ENCODE results near the gene BLOC1S3. TPM values are rescaled to one million over a fixed set of nuclear protein-coding genes. Genes with fewer than 3 reads are reported as not detected.

The BLOC1S3 gene
- total and polyA plus RNA-seq, 2 of the 13 experiments (the other 11 are each of a cell fraction or from before 2014, with no cell fraction given): 4.3 to 4.8 TPM

DNA sequence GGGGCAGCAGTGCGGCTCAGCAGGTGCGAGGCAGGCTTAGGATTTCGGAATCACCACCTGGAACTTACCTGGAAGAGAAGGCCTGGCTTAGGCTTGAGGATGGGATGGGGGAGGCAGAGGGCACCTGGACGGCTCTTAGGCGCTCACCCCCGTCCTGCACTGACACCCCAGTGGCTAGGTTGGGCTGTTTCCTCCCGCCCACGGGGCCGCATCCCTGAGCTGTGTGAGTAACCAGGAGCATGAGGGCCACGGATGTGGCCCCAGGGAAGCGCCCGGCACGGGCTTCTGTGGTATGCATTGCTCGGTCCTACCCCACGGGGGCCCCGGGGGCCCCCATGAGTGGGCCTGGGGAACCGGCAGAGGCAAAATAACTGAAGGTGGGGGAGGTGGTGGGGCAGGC, 15.4 kb upstream of the BLOC1S3 start:
- BruUV-seq (replicated peaks): no TSS peak

More for the DNA sequence above, 15.4 kb upstream of the BLOC1S3 start:
- no peak overlapping the region for H2AFZ ChIP-seq (ENCODE audit: low read length)
- peaks cover 91% of the 10 kb centered on the region for H3K4me1 ChIP-seq (ENCODE audit: insufficient read depth, low read length)
- no peaks in the 10 kb centered on the region for H3K36me3 ChIP-seq (replicated peaks in 1 of 2; ENCODE audit: control insufficient read depth in 1 of 2, insufficient read depth in 2 of 2, low read length in 2 of 2)
- POLR2A ChIA-PET: no interaction called here
- DNase-seq (ENCODE audit: low spot score) (no peak), ATAC-seq (no peak), FAIRE-seq (no peak)
- CTCF ChIA-PET (ENCODE audit: low intra/inter-chr PET ratio, low total read pairs): interaction anchor here (1.8 kb wide), 1 partner anchor 24 kb away, joined by 8 read pairs; no protein-coding TSS in a partner anchor
- H3K9ac ChIP-seq (ENCODE audit: insufficient read depth, low read depth, low read length): no peak overlapping the region
- no peak overlapping the region for H3K4me2 ChIP-seq (ENCODE audit: low read depth, low read length)
- H3K79me2 ChIP-seq (ENCODE audit: insufficient read depth, low read length): no peaks in the 10 kb centered on the region
- TF ChIP-seq, protein P1, sequence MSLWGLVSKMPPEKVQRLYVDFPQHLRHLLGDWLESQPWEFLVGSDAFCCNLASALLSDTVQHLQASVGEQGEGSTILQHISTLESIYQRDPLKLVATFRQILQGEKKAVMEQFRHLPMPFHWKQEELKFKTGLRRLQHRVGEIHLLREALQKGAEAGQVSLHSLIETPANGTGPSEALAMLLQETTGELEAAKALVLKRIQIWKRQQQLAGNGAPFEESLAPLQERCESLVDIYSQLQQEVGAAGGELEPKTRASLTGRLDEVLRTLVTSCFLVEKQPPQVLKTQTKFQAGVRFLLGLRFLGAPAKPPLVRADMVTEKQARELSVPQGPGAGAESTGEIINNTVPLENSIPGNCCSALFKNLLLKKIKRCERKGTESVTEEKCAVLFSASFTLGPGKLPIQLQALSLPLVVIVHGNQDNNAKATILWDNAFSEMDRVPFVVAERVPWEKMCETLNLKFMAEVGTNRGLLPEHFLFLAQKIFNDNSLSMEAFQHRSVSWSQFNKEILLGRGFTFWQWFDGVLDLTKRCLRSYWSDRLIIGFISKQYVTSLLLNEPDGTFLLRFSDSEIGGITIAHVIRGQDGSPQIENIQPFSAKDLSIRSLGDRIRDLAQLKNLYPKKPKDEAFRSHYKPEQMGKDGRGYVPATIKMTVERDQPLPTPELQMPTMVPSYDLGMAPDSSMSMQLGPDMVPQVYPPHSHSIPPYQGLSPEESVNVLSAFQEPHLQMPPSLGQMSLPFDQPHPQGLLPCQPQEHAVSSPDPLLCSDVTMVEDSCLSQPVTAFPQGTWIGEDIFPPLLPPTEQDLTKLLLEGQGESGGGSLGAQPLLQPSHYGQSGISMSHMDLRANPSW (CRISPR knock-in tag; IDR thresholded peaks at IDR 0.05; ENCODE audit: borderline replicate concordance): no peak
- TF ChIP-seq FOSL1 (CRISPR knock-in tag; IDR thresholded peaks at IDR 0.05; ENCODE audit: borderline replicate concordance): no peak
- no peak for TF ChIP-seq ZNF17 (CRISPR knock-in tag; IDR thresholded peaks at IDR 0.05)
- TF ChIP-seq RNF2 (conservative IDR thresholded peaks at IDR 0.05; ENCODE audit: low read depth): no peak
- TF ChIP-seq, protein P2, sequence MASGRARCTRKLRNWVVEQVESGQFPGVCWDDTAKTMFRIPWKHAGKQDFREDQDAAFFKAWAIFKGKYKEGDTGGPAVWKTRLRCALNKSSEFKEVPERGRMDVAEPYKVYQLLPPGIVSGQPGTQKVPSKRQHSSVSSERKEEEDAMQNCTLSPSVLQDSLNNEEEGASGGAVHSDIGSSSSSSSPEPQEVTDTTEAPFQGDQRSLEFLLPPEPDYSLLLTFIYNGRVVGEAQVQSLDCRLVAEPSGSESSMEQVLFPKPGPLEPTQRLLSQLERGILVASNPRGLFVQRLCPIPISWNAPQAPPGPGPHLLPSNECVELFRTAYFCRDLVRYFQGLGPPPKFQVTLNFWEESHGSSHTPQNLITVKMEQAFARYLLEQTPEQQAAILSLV (CRISPR knock-in tag; IDR thresholded peaks at IDR 0.05; ENCODE audit: borderline replicate concordance): no peak
- no peak for TF ChIP-seq ZMYM4 (CRISPR knock-in tag; IDR thresholded peaks at IDR 0.05)
- TF ChIP-seq ZIK1 (CRISPR knock-in tag; IDR thresholded peaks at IDR 0.05; ENCODE audit: borderline replicate concordance, low read depth): no peak
- TF ChIP-seq FOXP1 (IDR thresholded peaks at IDR 0.05): no peak
- no peak for TF ChIP-seq FOXP1 (CRISPR knock-in tag; IDR thresholded peaks at IDR 0.05)
- TF ChIP-seq GZF1 (CRISPR knock-in tag; IDR thresholded peaks at IDR 0.05): no peak
- no peak overlapping the region for H3K4me3 ChIP-seq (replicated peaks in 1 of 3; ENCODE audit: insufficient read depth in 1 of 3, low read depth in 2 of 3, low read length in 3 of 3)
- in situ Hi-C loops (cut with HindIII; ENCODE audit: extremely low pct_ligation_motif_present, low pct_unique_long_range_greater_than_20kb): no loop called here
- no CpG with 5 or more reads among the region's 17 CpGs for WGBS (ENCODE audit: low lambda C conversion rate)
- no peaks in the 10 kb centered on the region for H4K20me1 ChIP-seq (ENCODE audit: insufficient read depth, low read length)
- intact Hi-C loops (cut with micrococcal nuclease; ENCODE audit: unreplicated experiment): no loop called here
- H3K27ac ChIP-seq (ENCODE audit: extremely low read length, insufficient read depth, low read length): no peak overlapping the region
- no peaks in the 10 kb centered on the region for H3K9me3 ChIP-seq (ENCODE audit: low read length)
- H3K27me3 ChIP-seq (ENCODE audit: control insufficient read depth in 1 of 2, insufficient read depth in 2 of 2, low read length in 2 of 2): peaks cover 12 to 36% of the 10 kb centered on the region in 2 experiments; a peak in 4 of 5 replicates

Measured in HepG2 (cell line).